HepG2 (cell line): ENCODE data around the gene SPOP. TPM values are rescaled to one million over a fixed set of nuclear protein-coding genes. Genes with fewer than 3 reads are reported as not detected.

Experiments
- GATAD1 ChIP-seq: IDR thresholded peaks from 2 replicates; pipeline ENCODE4 v1.6.1; 2016; ENCODE audit warnings: missing genetic modification reagents, missing compliant biosample characterization
- GPN1 ChIP-seq: sonication (generic); formaldehyde crosslinking; IDR thresholded peaks from 2 replicates; pipeline ENCODE4 v1.5.1; 2020; ENCODE audit warnings: missing genetic modification reagents, borderline replicate concordance
- HNRNPH1 ChIP-seq: fragments of 200-400 bp; formaldehyde crosslinking; optimal IDR thresholded peaks from 2 replicates; pipeline ENCODE3; 2017; ENCODE audit warnings: mild to moderate bottlenecking, low read depth, low read length
- IRF2 ChIP-seq: IDR thresholded peaks from 2 replicates; pipeline ENCODE4 v1.6.1; 2018; ENCODE audit warnings: missing genetic modification reagents, missing compliant biosample characterization
- KAT8 ChIP-seq: IDR thresholded peaks from 2 replicates; pipeline ENCODE4 v1.6.1; 2016; ENCODE audit warnings: missing genetic modification reagents, missing compliant biosample characterization
- NFE2L2 ChIP-seq: fragments of 150-350 bp; IDR thresholded peaks from 2 replicates; pipeline ENCODE4 v1.6.1; 2014; ENCODE audit warnings: low read length
- PRMT3 ChIP-seq: sonication (generic); formaldehyde crosslinking; IDR thresholded peaks from 2 replicates; pipeline ENCODE4 v1.8.1; 2022; ENCODE audit warnings: low read depth, mild to moderate bottlenecking, moderate library complexity, missing genetic modification reagents, borderline replicate concordance
- SNRNP70 ChIP-seq: fragments of 200-400 bp; formaldehyde crosslinking; IDR thresholded peaks from 2 replicates; pipeline ENCODE4 v1.6.1; 2017; ENCODE audit warnings: mild to moderate bottlenecking, low read depth, low read length, moderate library complexity
- SOX13 ChIP-seq, 3 experiments: fragments of 450-650 bp in 1 of 3; sonication (generic) in 1 of 3; formaldehyde crosslinking in 1 of 3; IDR thresholded peaks in 2 of 3; conservative IDR thresholded peaks in 1 of 3; 2 replicates each; pipeline versions ENCODE4 v1.5.0 to v1.6.1; 2016 to 2020; ENCODE audit warnings: antibody characterized with exemption in 1 of 3, mild to moderate bottlenecking in 1 of 3, missing compliant biosample characterization in 1 of 3, missing genetic modification reagents in 1 of 3, moderate library complexity in 1 of 3
- SP4 ChIP-seq: sonication (generic); formaldehyde crosslinking; IDR thresholded peaks from 2 replicates; pipeline ENCODE4 v1.8.1; 2023; ENCODE audit warnings: mild to moderate bottlenecking, missing genetic modification reagents
- SRY ChIP-seq: sonication (generic); formaldehyde crosslinking; IDR thresholded peaks from 2 replicates; pipeline ENCODE4 v1.8.0; 2022; ENCODE audit warnings: mild to moderate bottlenecking, missing genetic modification reagents
- TBX3 ChIP-seq: fragments of 450-650 bp; IDR thresholded peaks from 2 replicates; pipeline ENCODE4 v1.6.1; 2017; ENCODE audit warnings: antibody characterized with exemption, mild to moderate bottlenecking, inconsistent platforms, borderline replicate concordance
- XRCC5 ChIP-seq: fragments of 200-400 bp; formaldehyde crosslinking; optimal IDR thresholded peaks from 2 replicates; pipeline ENCODE3; 2017; ENCODE audit warnings: mild to moderate bottlenecking, low read length
- ZNF138 ChIP-seq: sonication (generic); formaldehyde crosslinking; IDR thresholded peaks from 2 replicates; pipeline ENCODE4 v1.5.0; 2020; ENCODE audit warnings: mild to moderate bottlenecking, low read depth, missing genetic modification reagents
- ZNF431 ChIP-seq: sonication (generic); formaldehyde crosslinking; IDR thresholded peaks from 2 replicates; pipeline ENCODE4 v1.9.0; 2022; ENCODE audit warnings: missing genetic modification reagents, low read depth, mild to moderate bottlenecking, borderline replicate concordance
- ZNF572 ChIP-seq: sonication (generic); formaldehyde crosslinking; IDR thresholded peaks from 2 replicates; pipeline ENCODE4 v1.5.1; 2020; ENCODE audit warnings: mild to moderate bottlenecking, missing genetic modification reagents
- ZNF891 ChIP-seq: sonication (generic); formaldehyde crosslinking; IDR thresholded peaks from 2 replicates; pipeline ENCODE4 v1.5.0; 2020; ENCODE audit warnings: mild to moderate bottlenecking, missing genetic modification reagents
- ZZZ3 ChIP-seq: sonication (generic); formaldehyde crosslinking; IDR thresholded peaks from 2 replicates; pipeline ENCODE4 v1.4.0; 2020; ENCODE audit warnings: missing genetic modification reagents, mild to moderate bottlenecking, borderline replicate concordance
- polyA plus RNA-seq, 8 experiments: library from polyadenylated mRNA; depleted of rRNA in 3 of 8; stranded (reverse) in 7 of 8; unstranded in 1 of 8; fragments of >200 nt; fragmentation: Illumina TruSeq in 4 of 8; extraction: Trizol in 4 of 8; gene quantifications; 2 replicates each; pipeline versions ENCODE4 v1.2.1 to v1.2.3, GENCODE V29; 2011 to 2016; ENCODE audit warnings: low read depth in 4 of 8, missing spikeins in 1 of 8, mixed read lengths in 1 of 8; ENCODE audit not compliant: insufficient read depth in 1 of 8
- total RNA-seq, 5 experiments: library from RNA; depleted of rRNA; stranded (reverse); fragments of >200 nt; fragmentation: Illumina TruSeq; extraction: Trizol; gene quantifications; 2 replicates each; pipeline ENCODE4 v1.2.3, GENCODE V29; 2016; ENCODE audit warnings: low read depth in 1 of 5
- TF ChIP-seq, protein P1 (sequence below): sonication (generic); formaldehyde crosslinking; IDR thresholded peaks from 2 replicates; pipeline ENCODE4 v1.8.1; 2022; ENCODE audit warnings: mild to moderate bottlenecking, missing genetic modification reagents
- TF ChIP-seq, protein P2 (sequence below): sonication (generic); formaldehyde crosslinking; IDR thresholded peaks from 2 replicates; pipeline ENCODE4 v1.8.1; 2023; ENCODE audit warnings: mild to moderate bottlenecking, missing genetic modification reagents
- TF ChIP-seq, protein P3 (sequence below): sonication (generic); formaldehyde crosslinking; conservative IDR thresholded peaks from 2 replicates; pipeline ENCODE4 v1.4.0; 2020; ENCODE audit warnings: mild to moderate bottlenecking, missing genetic modification reagents, moderate library complexity
- TF ChIP-seq, protein P4 (sequence below): IDR thresholded peaks from 2 replicates; pipeline ENCODE4 v1.6.1; 2016; ENCODE audit warnings: missing compliant biosample characterization, missing genetic modification reagents, borderline replicate concordance

The SPOP gene
- total and polyA plus RNA-seq, 2 of the 13 experiments (the other 11 are each of a cell fraction or from before 2014, with no cell fraction given) = 52.8 to 60.8 TPM

DNA sequence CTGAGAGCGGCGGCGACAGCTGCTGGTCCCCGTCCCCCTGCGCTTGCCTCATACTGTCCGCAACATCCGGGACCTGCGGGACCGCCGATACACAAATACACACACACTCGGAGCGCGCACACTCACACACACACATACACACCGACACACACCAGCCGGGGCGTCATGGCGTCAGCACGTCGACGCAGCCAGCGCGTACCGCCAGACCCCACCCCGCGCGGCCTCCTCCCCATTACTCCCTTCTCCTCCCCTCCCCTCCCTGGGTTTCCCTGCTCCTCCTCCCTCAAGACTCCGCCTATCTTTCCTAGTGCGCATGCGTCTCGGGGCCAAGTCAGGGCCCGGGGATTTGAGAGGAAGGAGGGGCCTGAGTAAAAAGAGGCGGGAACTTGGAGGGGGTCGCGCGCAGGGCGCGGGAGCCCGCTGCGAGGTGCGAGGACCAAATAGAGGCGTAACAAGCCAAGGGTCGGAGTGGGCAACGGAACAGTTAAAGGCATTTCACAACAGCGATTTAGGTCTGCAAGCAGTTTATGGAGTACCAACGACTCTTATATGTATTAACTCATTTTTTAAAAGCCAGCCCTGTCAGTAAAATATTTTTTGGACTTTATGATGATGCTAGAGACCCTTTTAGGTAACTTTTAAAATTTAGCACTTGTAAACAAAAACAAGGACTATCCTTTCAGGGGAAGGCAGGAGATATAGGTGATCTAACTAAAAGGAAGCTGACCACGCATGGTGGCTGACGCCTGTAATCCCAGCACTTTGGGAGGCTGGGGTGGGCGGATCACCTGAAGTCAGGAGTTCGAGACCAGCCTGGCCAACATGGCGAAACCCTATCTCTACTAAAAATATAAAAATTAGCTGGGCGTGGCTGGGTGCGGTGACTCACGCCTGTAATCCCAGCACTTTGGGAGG lies at the start of gene SPOP (continued):
- TF ChIP-seq, protein P1, sequence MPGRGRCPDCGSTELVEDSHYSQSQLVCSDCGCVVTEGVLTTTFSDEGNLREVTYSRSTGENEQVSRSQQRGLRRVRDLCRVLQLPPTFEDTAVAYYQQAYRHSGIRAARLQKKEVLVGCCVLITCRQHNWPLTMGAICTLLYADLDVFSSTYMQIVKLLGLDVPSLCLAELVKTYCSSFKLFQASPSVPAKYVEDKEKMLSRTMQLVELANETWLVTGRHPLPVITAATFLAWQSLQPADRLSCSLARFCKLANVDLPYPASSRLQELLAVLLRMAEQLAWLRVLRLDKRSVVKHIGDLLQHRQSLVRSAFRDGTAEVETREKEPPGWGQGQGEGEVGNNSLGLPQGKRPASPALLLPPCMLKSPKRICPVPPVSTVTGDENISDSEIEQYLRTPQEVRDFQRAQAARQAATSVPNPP (CRISPR knock-in tag) = peak; percentile 99
- TF ChIP-seq NFE2L2 = no peak
- TF ChIP-seq GATAD1 (CRISPR knock-in tag) = peak; percentile 87
- TF ChIP-seq, protein P2, sequence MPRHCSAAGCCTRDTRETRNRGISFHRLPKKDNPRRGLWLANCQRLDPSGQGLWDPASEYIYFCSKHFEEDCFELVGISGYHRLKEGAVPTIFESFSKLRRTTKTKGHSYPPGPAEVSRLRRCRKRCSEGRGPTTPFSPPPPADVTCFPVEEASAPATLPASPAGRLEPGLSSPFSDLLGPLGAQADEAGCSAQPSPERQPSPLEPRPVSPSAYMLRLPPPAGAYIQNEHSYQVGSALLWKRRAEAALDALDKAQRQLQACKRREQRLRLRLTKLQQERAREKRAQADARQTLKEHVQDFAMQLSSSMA (CRISPR knock-in tag) = peak; percentile 95; the same call in 1 of the 2 replicates
- peak; percentile 94; the same call in 1 of the 2 replicates for TF ChIP-seq ZZZ3 (CRISPR knock-in tag)
- TF ChIP-seq SOX13 (IDR thresholded peaks at IDR 0.05) = no peak; the same call in 1 of the 2 replicates
- peak in 1 of 2 experiments; percentile 66; a peak in 2 of 4 replicates for TF ChIP-seq SOX13 (CRISPR knock-in tag; conservative IDR thresholded peaks at IDR 0.05 in 1 of 2, IDR thresholded peaks at IDR 0.05 in 1 of 2)
- TF ChIP-seq XRCC5 = peak; percentile 87
- peak; percentile 69; the same call in 1 of the 2 replicates for TF ChIP-seq ZNF572 (CRISPR knock-in tag)
- TF ChIP-seq TBX3 = peak; percentile 86; the same call in 1 of the 2 replicates
- TF ChIP-seq IRF2 = peak; percentile 86
- no peak for TF ChIP-seq HNRNPH1
- no peak for TF ChIP-seq SNRNP70
- TF ChIP-seq ZNF138 = peak; percentile 92
- peak; percentile 95 for TF ChIP-seq SRY (CRISPR knock-in tag)
- TF ChIP-seq, protein P3, sequence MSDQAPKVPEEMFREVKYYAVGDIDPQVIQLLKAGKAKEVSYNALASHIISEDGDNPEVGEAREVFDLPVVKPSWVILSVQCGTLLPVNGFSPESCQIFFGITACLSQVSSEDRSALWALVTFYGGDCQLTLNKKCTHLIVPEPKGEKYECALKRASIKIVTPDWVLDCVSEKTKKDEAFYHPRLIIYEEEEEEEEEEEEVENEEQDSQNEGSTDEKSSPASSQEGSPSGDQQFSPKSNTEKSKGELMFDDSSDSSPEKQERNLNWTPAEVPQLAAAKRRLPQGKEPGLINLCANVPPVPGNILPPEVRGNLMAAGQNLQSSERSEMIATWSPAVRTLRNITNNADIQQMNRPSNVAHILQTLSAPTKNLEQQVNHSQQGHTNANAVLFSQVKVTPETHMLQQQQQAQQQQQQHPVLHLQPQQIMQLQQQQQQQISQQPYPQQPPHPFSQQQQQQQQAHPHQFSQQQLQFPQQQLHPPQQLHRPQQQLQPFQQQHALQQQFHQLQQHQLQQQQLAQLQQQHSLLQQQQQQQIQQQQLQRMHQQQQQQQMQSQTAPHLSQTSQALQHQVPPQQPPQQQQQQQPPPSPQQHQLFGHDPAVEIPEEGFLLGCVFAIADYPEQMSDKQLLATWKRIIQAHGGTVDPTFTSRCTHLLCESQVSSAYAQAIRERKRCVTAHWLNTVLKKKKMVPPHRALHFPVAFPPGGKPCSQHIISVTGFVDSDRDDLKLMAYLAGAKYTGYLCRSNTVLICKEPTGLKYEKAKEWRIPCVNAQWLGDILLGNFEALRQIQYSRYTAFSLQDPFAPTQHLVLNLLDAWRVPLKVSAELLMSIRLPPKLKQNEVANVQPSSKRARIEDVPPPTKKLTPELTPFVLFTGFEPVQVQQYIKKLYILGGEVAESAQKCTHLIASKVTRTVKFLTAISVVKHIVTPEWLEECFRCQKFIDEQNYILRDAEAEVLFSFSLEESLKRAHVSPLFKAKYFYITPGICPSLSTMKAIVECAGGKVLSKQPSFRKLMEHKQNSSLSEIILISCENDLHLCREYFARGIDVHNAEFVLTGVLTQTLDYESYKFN (CRISPR knock-in tag) = peak; percentile 63
- no peak; the same call in 1 of the 2 replicates for TF ChIP-seq GPN1 (CRISPR knock-in tag)
- TF ChIP-seq KAT8 (CRISPR knock-in tag) = peak; percentile 78; the same call in 1 of the 2 replicates
- TF ChIP-seq, protein P4, sequence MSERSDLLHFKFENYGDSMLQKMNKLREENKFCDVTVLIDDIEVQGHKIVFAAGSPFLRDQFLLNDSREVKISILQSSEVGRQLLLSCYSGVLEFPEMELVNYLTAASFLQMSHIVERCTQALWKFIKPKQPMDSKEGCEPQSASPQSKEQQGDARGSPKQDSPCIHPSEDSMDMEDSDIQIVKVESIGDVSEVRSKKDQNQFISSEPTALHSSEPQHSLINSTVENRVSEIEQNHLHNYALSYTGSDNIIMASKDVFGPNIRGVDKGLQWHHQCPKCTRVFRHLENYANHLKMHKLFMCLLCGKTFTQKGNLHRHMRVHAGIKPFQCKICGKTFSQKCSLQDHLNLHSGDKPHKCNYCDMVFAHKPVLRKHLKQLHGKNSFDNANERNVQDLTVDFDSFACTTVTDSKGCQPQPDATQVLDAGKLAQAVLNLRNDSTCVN (CRISPR knock-in tag) = peak; percentile 61; the same call in 1 of the 2 replicates
- peak; percentile 95 for TF ChIP-seq ZNF891
- TF ChIP-seq SP4 = peak; percentile 94
- TF ChIP-seq PRMT3 (CRISPR knock-in tag) = peak; percentile 22; the same call in 1 of the 2 replicates
- peak; percentile 95; the same call in 1 of the 2 replicates for TF ChIP-seq ZNF431 (CRISPR knock-in tag)
